ENCODE measurements around the gene DCP2.

- TF ChIP-seq CTCF (IDR thresholded peaks at IDR 0.05; ENCODE audit: borderline replicate concordance, extremely low read depth, low read length, poor library complexity, severe bottlenecking) (no peak), EZH2 (IDR thresholded peaks at IDR 0.05; ENCODE audit: borderline replicate concordance, low read depth, low read length, severe bottlenecking) (no peak)
These were observed 27.2 kb downstream of the DCP2 start for GRCh38 chr5:113003763-113004162.

Data from DND-41 (cell line).